OCI-M1 (cell line): ENCODE measurements around the gene NHLRC4.
"Not testable (repeated sequence)": the region's sequence is repeated elsewhere in the genome, so short reads cannot be mapped to it uniquely, and the experiment has no call there.

Source experiments
- DNase-seq: peaks from one replicate; lab custom pipeline; 2025; lab: John Stamatoyannopoulos, UW

NHLRC4 gene

GRCh38 chr16:597655-598054 lies 30.9 kb downstream of the NHLRC4 start:
- DNase-seq = not testable (repeated sequence)

- DNase-seq = no peak
Observed at GRCh38 chr16:598823-599739, 32.3 kb downstream of the NHLRC4 start.

- DNase-seq = no peak
Observed at GRCh38 chr16:600781-601180, 34.0 kb downstream of the NHLRC4 start.

GRCh38 chr16:603933-604332 lies 37.1 kb downstream of the NHLRC4 start:
- no peak for DNase-seq

GRCh38 chr16:606656-607307 lies 40.0 kb downstream of the NHLRC4 start:
- DNase-seq = no peak

GRCh38 chr16:608019-608418 lies 41.2 kb downstream of the NHLRC4 start:
- DNase-seq = no peak

GRCh38 chr16:609316-609715 lies 42.5 kb downstream of the NHLRC4 start:
- DNase-seq = no peak

GRCh38 chr16:609984-610383 lies 43.2 kb downstream of the NHLRC4 start:
- DNase-seq = no peak

GRCh38 chr16:610513-611381 lies 43.9 kb downstream of the NHLRC4 start:
- DNase-seq = no peak

GRCh38 chr16:615122-615521 lies 48.3 kb downstream of the NHLRC4 start:
- no peak for DNase-seq

GRCh38 chr16:616733-617586 lies 50.2 kb downstream of the NHLRC4 start:
- DNase-seq = no peak

- no peak for DNase-seq
Observed at GRCh38 chr16:617855-618254, 51.0 kb downstream of the NHLRC4 start.
